AG04449 (cell line): Measurements from ENCODE around the gene DLGAP1.
"Not testable (repeated sequence)": the region's sequence is repeated elsewhere in the genome, so short reads cannot be mapped to it uniquely, and the experiment has no call there.

Experiments
- CTCF ChIA-PET: fragments of 350-600 bp; formaldehyde crosslinking; extraction: SDS; loops from one replicate; lab custom pipeline; 2021; ENCODE audit warnings: antibody characterized with exemption; lab: Yijun Ruan, JAX
- POLR2A ChIA-PET: fragments of 400-600, 350-600 bp; formaldehyde crosslinking; extraction: SDS; loops from one replicate; lab custom pipeline; 2020; ENCODE audit warnings: antibody characterized with exemption, inconsistent platforms; lab: Yijun Ruan, JAX
- DNase-seq: peaks from one replicate; pipeline ENCODE4 v3.0.0-alpha.2; 2010; ENCODE audit warnings: low read depth, low spot score
- H3K4me3 ChIP-seq: 2 replicates; pipeline ENCODE4 v1.5.1; 2011; ENCODE audit warnings: low read depth, mild to moderate bottlenecking, control low read depth, low read length
- TF ChIP-seq, protein P1 (sequence below): IDR thresholded peaks from one replicate; pipeline ENCODE4 v1.5.1; 2011; ENCODE audit warnings: mild to moderate bottlenecking, moderate library complexity, low read length, control low read depth, inconsistent platforms; ENCODE audit not compliant: insufficient read depth; ENCODE audit errors: missing control alignments

The DLGAP1 gene

DNA sequence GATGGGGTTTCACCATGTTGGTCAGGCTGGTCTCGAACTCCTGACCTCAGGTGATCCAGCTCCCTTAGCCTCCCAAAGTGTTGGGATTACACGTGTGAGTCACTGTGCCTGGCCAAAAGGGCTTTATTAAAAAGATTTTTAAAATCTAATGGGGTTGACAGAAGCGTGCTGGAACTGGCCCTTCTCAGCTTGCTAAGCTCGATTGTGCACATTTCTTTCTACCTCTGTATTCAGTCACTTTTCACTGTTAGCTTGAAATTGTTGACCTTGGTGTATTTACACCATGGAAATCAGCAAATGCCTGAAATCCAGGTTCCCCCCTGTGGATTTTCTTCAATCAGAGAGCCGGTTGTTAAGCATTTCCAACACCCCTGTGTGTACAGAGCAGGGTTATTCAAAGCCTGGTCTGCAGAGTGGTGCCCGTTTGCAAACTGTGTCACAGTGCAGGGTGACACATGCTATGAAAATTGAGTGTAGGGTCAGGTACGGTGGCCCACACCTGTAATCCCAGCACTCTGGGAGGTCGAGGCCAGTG lies 864.9 kb downstream of the DLGAP1 start:
- no peak overlapping the region for H3K4me3 ChIP-seq
- DNase-seq, result no peak
- ChIA-PET CTCF (interaction anchor here (0.8 to 7.8 kb wide), 5 partner anchors 18 to 311 kb away, joined by 3 to 78 read pairs (median 3); no protein-coding TSS in a partner anchor), POLR2A (no interaction called here)
- TF ChIP-seq, protein P1, sequence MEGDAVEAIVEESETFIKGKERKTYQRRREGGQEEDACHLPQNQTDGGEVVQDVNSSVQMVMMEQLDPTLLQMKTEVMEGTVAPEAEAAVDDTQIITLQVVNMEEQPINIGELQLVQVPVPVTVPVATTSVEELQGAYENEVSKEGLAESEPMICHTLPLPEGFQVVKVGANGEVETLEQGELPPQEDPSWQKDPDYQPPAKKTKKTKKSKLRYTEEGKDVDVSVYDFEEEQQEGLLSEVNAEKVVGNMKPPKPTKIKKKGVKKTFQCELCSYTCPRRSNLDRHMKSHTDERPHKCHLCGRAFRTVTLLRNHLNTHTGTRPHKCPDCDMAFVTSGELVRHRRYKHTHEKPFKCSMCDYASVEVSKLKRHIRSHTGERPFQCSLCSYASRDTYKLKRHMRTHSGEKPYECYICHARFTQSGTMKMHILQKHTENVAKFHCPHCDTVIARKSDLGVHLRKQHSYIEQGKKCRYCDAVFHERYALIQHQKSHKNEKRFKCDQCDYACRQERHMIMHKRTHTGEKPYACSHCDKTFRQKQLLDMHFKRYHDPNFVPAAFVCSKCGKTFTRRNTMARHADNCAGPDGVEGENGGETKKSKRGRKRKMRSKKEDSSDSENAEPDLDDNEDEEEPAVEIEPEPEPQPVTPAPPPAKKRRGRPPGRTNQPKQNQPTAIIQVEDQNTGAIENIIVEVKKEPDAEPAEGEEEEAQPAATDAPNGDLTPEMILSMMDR, result no peak

DNA sequence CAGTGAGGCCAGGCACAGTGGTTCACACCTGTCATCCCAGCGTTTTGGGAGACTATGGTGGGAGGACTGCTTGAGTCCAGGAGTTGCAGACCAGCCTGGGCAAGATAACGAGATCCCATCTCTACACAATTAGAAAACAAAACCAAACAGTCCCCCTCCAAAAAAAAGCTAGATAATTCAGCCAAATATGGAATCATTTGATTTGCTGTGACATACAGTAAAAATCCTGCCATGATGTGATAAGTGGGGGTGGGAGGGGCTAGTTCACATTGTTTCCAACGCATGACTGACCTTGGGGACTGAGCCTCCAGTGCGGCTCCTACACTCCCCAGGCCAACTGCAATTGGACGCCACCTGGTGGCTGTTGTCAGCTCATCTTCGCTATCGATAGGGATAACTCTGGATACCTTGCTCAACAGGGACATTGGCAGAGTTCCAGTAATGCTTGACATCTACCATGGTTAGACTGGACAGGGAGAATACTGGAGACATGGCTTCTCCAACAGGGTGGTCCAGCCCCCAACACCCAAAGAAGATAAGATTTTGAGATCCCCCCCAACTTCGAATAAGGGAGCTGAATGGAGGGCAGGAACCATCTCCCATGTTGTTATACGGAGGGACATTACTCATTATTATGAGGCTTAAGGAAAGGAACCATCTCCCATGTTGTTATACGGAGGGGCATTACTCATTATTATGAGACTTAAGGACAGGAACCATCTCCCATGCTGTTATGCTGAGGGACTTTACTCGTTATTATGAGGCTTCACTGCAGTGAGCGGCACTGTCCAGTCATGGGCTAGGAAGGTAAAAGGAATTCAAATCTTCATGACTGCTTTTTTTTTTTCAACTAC lies 869.2 kb downstream of the DLGAP1 start:
- TF ChIP-seq, protein P1, result peak; percentile 80
- ChIA-PET CTCF (interaction anchor here (0.6 to 7.8 kb wide), 42 partner anchors 8 to 409 kb away, joined by 3 to 78 read pairs (median 6); no protein-coding TSS in a partner anchor), POLR2A (interaction anchor here (0.7 to 1.1 kb wide), 3 partner anchors 8 to 132 kb away, joined by 3 to 4 read pairs (median 4); no protein-coding TSS in a partner anchor)
- no peak overlapping the region for H3K4me3 ChIP-seq
- DNase-seq, result no peak

DNA sequence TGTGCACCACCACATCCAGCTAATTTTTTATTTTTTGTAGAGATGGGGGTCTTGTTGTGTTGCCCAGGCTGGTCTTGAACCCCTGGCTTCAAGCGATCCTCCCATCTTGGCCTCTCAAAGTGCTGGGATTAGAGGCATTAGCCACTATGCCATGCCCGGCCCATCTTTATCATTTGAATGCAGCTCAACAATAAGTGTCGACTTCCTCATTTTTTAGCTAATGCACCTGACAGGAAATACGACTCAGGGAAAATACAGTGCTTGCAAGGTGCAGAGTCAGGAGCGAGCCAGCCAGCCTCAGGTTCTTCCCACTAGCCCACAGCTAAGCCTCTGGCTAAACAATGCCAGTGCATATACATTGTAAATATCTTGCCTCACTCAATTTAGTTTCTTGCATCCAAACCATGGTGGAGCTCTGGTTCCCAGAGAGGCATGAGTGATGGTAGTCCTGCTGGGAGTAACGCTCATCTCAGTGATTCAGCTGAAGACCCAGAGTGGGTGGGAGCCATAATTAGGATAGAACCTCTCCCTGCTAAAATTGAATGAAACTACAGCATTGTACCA lies 870.1 kb downstream of the DLGAP1 start:
- CTCF ChIA-PET, result interaction anchor here (0.7 to 7.8 kb wide), 40 partner anchors 7 to 410 kb away, joined by 3 to 78 read pairs (median 8); no protein-coding TSS in a partner anchor
- POLR2A ChIA-PET, result interaction anchor here (0.5 to 1.1 kb wide), 4 partner anchors 9 to 274 kb away, joined by 3 to 4 read pairs (median 3); no protein-coding TSS in a partner anchor
- TF ChIP-seq, protein P1, result no peak
- H3K4me3 ChIP-seq, result no peak overlapping the region
- no peak for DNase-seq

DNA sequence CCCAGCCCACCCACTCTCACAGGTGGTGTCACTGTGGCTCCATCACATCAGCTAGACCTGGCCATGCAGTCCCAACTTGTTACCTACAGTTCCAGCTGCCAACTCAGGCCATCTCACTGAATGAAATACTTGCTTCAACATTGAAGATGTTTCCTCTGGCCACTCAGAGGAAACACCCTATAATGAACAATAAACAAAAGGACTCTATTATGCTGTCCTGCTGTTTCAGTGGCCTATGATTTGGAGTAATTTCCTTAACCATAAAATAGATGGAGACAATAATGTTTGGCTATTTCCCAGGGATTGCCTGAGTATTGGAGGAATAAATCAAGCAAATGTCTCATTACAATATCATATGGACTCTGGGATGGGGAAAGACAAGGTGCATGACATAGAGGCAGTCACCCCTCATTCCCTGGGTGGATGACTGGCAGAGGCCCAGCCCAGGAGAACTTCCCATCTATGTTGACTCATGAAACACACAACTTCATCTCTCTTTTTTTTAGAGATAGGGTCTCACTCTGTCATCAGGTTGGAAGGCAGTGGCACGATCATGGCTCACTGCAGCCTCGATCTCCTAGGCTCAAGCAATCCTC lies 870.7 kb downstream of the DLGAP1 start:
- H3K4me3 ChIP-seq, result no peak overlapping the region
- ChIA-PET CTCF (interaction anchor here (0.6 to 7.8 kb wide), 21 partner anchors 8 to 410 kb away, joined by 3 to 78 read pairs (median 9); no protein-coding TSS in a partner anchor), POLR2A (interaction anchor here (0.6 kb wide), 1 partner anchor 275 kb away, joined by 3 read pairs; no protein-coding TSS in a partner anchor)
- TF ChIP-seq, protein P1, result no peak
- DNase-seq, result no peak

DNA sequence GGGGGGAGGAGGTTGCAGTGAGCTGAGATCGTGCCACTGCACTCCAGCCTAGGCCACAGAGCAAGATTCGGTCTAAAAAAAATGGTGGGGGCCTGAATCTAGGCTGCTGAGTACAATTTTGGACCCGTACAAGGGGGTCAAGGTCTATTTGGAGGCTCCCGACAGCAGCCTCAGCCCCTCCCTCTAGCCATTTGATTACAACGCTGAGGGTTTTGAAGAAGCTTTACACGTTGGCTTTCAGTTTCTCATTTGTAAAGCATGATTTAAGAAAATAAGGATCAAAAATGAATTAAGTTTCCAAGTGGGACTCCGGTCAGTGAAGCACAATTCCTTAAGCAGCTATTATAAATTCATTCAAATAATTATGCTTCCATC lies 871.2 kb downstream of the DLGAP1 start:
- POLR2A ChIA-PET, result interaction anchor here (0.5 kb wide), 1 partner anchor 15 kb away, joined by 3 read pairs; no protein-coding TSS in a partner anchor
- no peak overlapping the region for H3K4me3 ChIP-seq
- no peak for DNase-seq
- TF ChIP-seq, protein P1, result no peak
- CTCF ChIA-PET, result interaction anchor here (0.6 to 7.8 kb wide), 8 partner anchors 8 to 300 kb away, joined by 3 to 78 read pairs (median 28); no protein-coding TSS in a partner anchor

DNA sequence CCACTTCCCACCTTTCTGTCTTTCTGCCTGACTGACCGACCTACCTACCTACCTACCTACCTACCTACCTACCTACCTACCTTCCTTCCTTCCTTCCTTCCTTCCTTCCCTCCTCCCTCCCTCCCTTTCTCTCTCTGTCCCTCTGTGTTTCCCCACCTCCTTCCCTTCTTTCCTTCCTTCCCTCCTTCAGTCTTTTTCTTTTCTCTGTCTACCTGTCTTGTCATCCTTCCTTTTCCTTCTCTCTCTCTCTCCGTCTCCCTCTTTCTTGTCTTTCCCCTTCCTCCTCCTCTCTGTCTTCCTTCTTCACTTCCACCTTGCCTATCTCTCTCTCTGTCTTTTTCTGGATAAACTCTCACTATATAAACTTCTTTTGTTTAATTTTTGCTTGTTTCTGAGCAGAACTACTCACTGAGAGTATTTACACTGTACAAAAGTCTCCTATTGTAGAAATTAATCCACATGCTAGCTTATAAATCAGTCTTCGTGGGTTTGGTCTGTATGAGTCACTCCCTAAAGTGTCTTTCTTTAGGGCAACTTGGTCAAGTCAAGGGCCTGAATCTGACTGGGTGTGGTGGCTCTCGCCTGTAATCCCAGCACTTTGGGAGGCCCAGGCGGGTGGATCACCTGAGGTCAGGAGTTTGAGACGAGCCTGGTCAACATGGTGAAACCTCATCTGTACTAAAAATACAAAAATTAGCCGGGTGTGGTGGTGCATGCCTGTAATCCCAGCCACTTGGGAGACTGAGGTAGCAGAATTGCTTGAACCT lies 871.8 kb downstream of the DLGAP1 start:
- POLR2A ChIA-PET, result interaction anchor here (0.5 kb wide), 1 partner anchor 15 kb away, joined by 3 read pairs; no protein-coding TSS in a partner anchor
- H3K4me3 ChIP-seq, DNase-seq: not testable (repeated sequence)
- CTCF ChIA-PET, result interaction anchor here (0.6 to 7.8 kb wide), 8 partner anchors 9 to 301 kb away, joined by 3 to 78 read pairs (median 12); no protein-coding TSS in a partner anchor
